ENCODE results near the gene EMC10. TPM values are rescaled to one million over a fixed set of nuclear protein-coding genes. Genes with fewer than 3 reads are reported as not detected.
A peak's percentile ranks its signal among the peaks of the same experiment; 100 is the strongest.

EMC10 gene
- polyA plus RNA-seq, 2 donors = 41.9 to 62.9 TPM

- Histone ChIP-seq H3K4me3 (ENCODE audit: low read depth in 1 of 2, low read length in 2 of 2) (peak overlapping the region; percentile 68 to 82), H3K9me3 (ENCODE audit: control insufficient read depth in 2 of 2, insufficient read depth in 1 of 2, low read depth in 1 of 2, low read length in 1 of 2) (no peaks in the 10 kb centered on the region), H3K27ac (ENCODE audit: low read depth in 2 of 2, low read length in 1 of 2) (no peak overlapping the region), H3K4me1 (ENCODE audit: control insufficient read depth in 2 of 2, insufficient read depth in 2 of 2, low read length in 1 of 2) (peaks cover 3 to 7% of the 10 kb centered on the region in 2 donors), H3K36me3 (ENCODE audit: control insufficient read depth in 2 of 2, insufficient read depth in 2 of 2, low read length in 1 of 2) (peaks cover 0 to 5% of the 10 kb centered on the region in 2 donors), H3K27me3 (ENCODE audit: control insufficient read depth in 1 of 2, insufficient read depth in 2 of 2, low read length in 2 of 2) (no peaks in the 10 kb centered on the region)
- WGBS, 2 donors = 43 to 53% methylated on average over 23 to 26 of the region's 26 CpGs
Observed at GRCh38 chr19:50510121-50510670, 33.9 kb downstream of the EMC10 start.

GRCh38 chr19:50510700-50511068, 34.4 kb downstream of the EMC10 start:
- no peaks in the 10 kb centered on the region for H3K9me3 ChIP-seq (ENCODE audit: control insufficient read depth in 2 of 2, insufficient read depth in 1 of 2, low read depth in 1 of 2, low read length in 1 of 2)
- no peaks in the 10 kb centered on the region for H3K27me3 ChIP-seq (ENCODE audit: control insufficient read depth in 1 of 2, insufficient read depth in 2 of 2, low read length in 2 of 2)
- H3K36me3 ChIP-seq (ENCODE audit: control insufficient read depth in 2 of 2, insufficient read depth in 2 of 2, low read length in 1 of 2) = peaks cover 0 to 5% of the 10 kb centered on the region in 2 donors
- H3K4me1 ChIP-seq (ENCODE audit: control insufficient read depth in 2 of 2, insufficient read depth in 2 of 2, low read length in 1 of 2) = peaks cover 3 to 7% of the 10 kb centered on the region in 2 donors
- peak overlapping the region; percentile 68 to 82 for H3K4me3 ChIP-seq (ENCODE audit: low read depth in 1 of 2, low read length in 2 of 2)
- H3K27ac ChIP-seq (ENCODE audit: low read depth in 2 of 2, low read length in 1 of 2) = peak overlapping the region; percentile 75 to 78
- 6 to 7% methylated on average over 10 of the region's 10 CpGs for WGBS, 2 donors

GRCh38 chr19:50511069-50511822, 34.9 kb downstream of the EMC10 start, which contains the start of gene JOSD2:
TSS of gene JOSD2 (minus strand) at chr19:50511191. CDS start at chr19:50510431, 760 bp downstream.
- WGBS, 2 donors = 1% methylated on average over 61 to 69 of the region's 69 CpGs
- no peaks in the 10 kb centered on the region for H3K27me3 ChIP-seq (ENCODE audit: control insufficient read depth in 1 of 2, insufficient read depth in 2 of 2, low read length in 2 of 2)

GRCh38 chr19:50512112-50512998, 36.0 kb downstream of the EMC10 start:
- H3K36me3 ChIP-seq (ENCODE audit: control insufficient read depth in 2 of 2, insufficient read depth in 2 of 2, low read length in 1 of 2) = no peaks in the 10 kb centered on the region
- 87 to 89% methylated on average over 36 of the region's 36 CpGs for WGBS, 2 donors
- H3K27ac ChIP-seq (ENCODE audit: low read depth in 2 of 2, low read length in 1 of 2) = no peak overlapping the region
- no peaks in the 10 kb centered on the region for H3K9me3 ChIP-seq (ENCODE audit: control insufficient read depth in 2 of 2, insufficient read depth in 1 of 2, low read depth in 1 of 2, low read length in 1 of 2)
- H3K27me3 ChIP-seq (ENCODE audit: control insufficient read depth in 1 of 2, insufficient read depth in 2 of 2, low read length in 2 of 2) = no peaks in the 10 kb centered on the region
- H3K4me1 ChIP-seq (ENCODE audit: control insufficient read depth in 2 of 2, insufficient read depth in 2 of 2, low read length in 1 of 2) = peaks cover 3 to 7% of the 10 kb centered on the region in 2 donors
- no peak overlapping the region for H3K4me3 ChIP-seq (ENCODE audit: low read depth in 1 of 2, low read length in 2 of 2)

More at GRCh38 chr19:50511069-50511822, 34.9 kb downstream of the EMC10 start, which contains the start of gene JOSD2:
- Histone ChIP-seq H3K4me3 (ENCODE audit: low read depth in 1 of 2, low read length in 2 of 2) (peak within 1 kb of the TSS; percentile 68 to 82), H3K36me3 (ENCODE audit: control insufficient read depth in 2 of 2, insufficient read depth in 2 of 2, low read length in 1 of 2) (peaks cover 0 to 2% of the 10 kb centered on the region in 2 donors), H3K9me3 (ENCODE audit: control insufficient read depth in 2 of 2, insufficient read depth in 1 of 2, low read depth in 1 of 2, low read length in 1 of 2) (no peaks in the 10 kb centered on the region), H3K27ac (ENCODE audit: low read depth in 2 of 2, low read length in 1 of 2) (peak within 1 kb of the TSS; percentile 85 to 88), H3K4me1 (ENCODE audit: control insufficient read depth in 2 of 2, insufficient read depth in 2 of 2, low read length in 1 of 2) (peaks cover 3 to 7% of the 10 kb centered on the region in 2 donors)

GRCh38 chr19:50512999-50513745, 36.9 kb downstream of the EMC10 start:
- H3K27me3 ChIP-seq (ENCODE audit: control insufficient read depth in 1 of 2, insufficient read depth in 2 of 2, low read length in 2 of 2) = no peaks in the 10 kb centered on the region
- peaks cover 3 to 11% of the 10 kb centered on the region in 2 donors for H3K4me1 ChIP-seq (ENCODE audit: control insufficient read depth in 2 of 2, insufficient read depth in 2 of 2, low read length in 1 of 2)
- no peaks in the 10 kb centered on the region for H3K36me3 ChIP-seq (ENCODE audit: control insufficient read depth in 2 of 2, insufficient read depth in 2 of 2, low read length in 1 of 2)
- 46 to 54% methylated on average over 12 of the region's 12 CpGs for WGBS, 2 donors
- H3K9me3 ChIP-seq (ENCODE audit: control insufficient read depth in 2 of 2, insufficient read depth in 1 of 2, low read depth in 1 of 2, low read length in 1 of 2) = no peaks in the 10 kb centered on the region
- H3K4me3 ChIP-seq (ENCODE audit: low read depth in 1 of 2, low read length in 2 of 2) = no peak overlapping the region
- no peak overlapping the region for H3K27ac ChIP-seq (ENCODE audit: low read depth in 2 of 2, low read length in 1 of 2)

GRCh38 chr19:50513746-50514345, 37.5 kb downstream of the EMC10 start, which contains the start of gene ASPDH:
TSS of gene ASPDH (minus strand) at chr19:50513913. CDS start at chr19:50513823, 90 bp downstream.
- Histone ChIP-seq H3K27ac (ENCODE audit: low read depth in 2 of 2, low read length in 1 of 2) (no peak within 1 kb of the TSS), H3K4me1 (ENCODE audit: control insufficient read depth in 2 of 2, insufficient read depth in 2 of 2, low read length in 1 of 2) (peaks cover 3 to 11% of the 10 kb centered on the region in 2 donors), H3K36me3 (ENCODE audit: control insufficient read depth in 2 of 2, insufficient read depth in 2 of 2, low read length in 1 of 2) (no peaks in the 10 kb centered on the region), H3K27me3 (ENCODE audit: control insufficient read depth in 1 of 2, insufficient read depth in 2 of 2, low read length in 2 of 2) (no peaks in the 10 kb centered on the region), H3K9me3 (ENCODE audit: control insufficient read depth in 2 of 2, insufficient read depth in 1 of 2, low read depth in 1 of 2, low read length in 1 of 2) (peaks cover 0 to 4% of the 10 kb centered on the region in 2 donors), H3K4me3 (ENCODE audit: low read depth in 1 of 2, low read length in 2 of 2) (no peak within 1 kb of the TSS)
- WGBS, 2 donors = 45 to 47% methylated on average over 17 to 22 of the region's 22 CpGs

- H3K36me3 ChIP-seq (ENCODE audit: control insufficient read depth in 2 of 2, insufficient read depth in 2 of 2, low read length in 1 of 2) = no peaks in the 10 kb centered on the region
- no peak overlapping the region for H3K27ac ChIP-seq (ENCODE audit: low read depth in 2 of 2, low read length in 1 of 2)
- H3K9me3 ChIP-seq (ENCODE audit: control insufficient read depth in 2 of 2, insufficient read depth in 1 of 2, low read depth in 1 of 2, low read length in 1 of 2) = peaks cover 0 to 5% of the 10 kb centered on the region in 2 donors
- H3K4me1 ChIP-seq (ENCODE audit: control insufficient read depth in 2 of 2, insufficient read depth in 2 of 2, low read length in 1 of 2) = peaks cover 3 to 11% of the 10 kb centered on the region in 2 donors
- H3K4me3 ChIP-seq (ENCODE audit: low read depth in 1 of 2, low read length in 2 of 2) = no peak overlapping the region
- 43 to 45% methylated on average over 35 to 38 of the region's 38 CpGs for WGBS, 2 donors
- H3K27me3 ChIP-seq (ENCODE audit: control insufficient read depth in 1 of 2, insufficient read depth in 2 of 2, low read length in 2 of 2) = no peaks in the 10 kb centered on the region
Observed at GRCh38 chr19:50514346-50515167, 38.2 kb downstream of the EMC10 start.

GRCh38 chr19:50515168-50515561, 38.9 kb downstream of the EMC10 start:
- 72 to 74% methylated on average over 11 of the region's 11 CpGs for WGBS, 2 donors
- Histone ChIP-seq H3K27ac (ENCODE audit: low read depth in 2 of 2, low read length in 1 of 2) (no peak overlapping the region), H3K4me1 (ENCODE audit: control insufficient read depth in 2 of 2, insufficient read depth in 2 of 2, low read length in 1 of 2) (peaks cover 3 to 8% of the 10 kb centered on the region in 2 donors), H3K9me3 (ENCODE audit: control insufficient read depth in 2 of 2, insufficient read depth in 1 of 2, low read depth in 1 of 2, low read length in 1 of 2) (peaks cover 0 to 5% of the 10 kb centered on the region in 2 donors), H3K27me3 (ENCODE audit: control insufficient read depth in 1 of 2, insufficient read depth in 2 of 2, low read length in 2 of 2) (no peaks in the 10 kb centered on the region), H3K36me3 (ENCODE audit: control insufficient read depth in 2 of 2, insufficient read depth in 2 of 2, low read length in 1 of 2) (no peaks in the 10 kb centered on the region), H3K4me3 (ENCODE audit: low read depth in 1 of 2, low read length in 2 of 2) (no peak overlapping the region)

All from esophagus (tissue), 2 donors.